ENCODE results near the gene UBASH3B.
A peak's percentile ranks its signal among the peaks of the same experiment; 100 is the strongest.

Gene UBASH3B

DNA sequence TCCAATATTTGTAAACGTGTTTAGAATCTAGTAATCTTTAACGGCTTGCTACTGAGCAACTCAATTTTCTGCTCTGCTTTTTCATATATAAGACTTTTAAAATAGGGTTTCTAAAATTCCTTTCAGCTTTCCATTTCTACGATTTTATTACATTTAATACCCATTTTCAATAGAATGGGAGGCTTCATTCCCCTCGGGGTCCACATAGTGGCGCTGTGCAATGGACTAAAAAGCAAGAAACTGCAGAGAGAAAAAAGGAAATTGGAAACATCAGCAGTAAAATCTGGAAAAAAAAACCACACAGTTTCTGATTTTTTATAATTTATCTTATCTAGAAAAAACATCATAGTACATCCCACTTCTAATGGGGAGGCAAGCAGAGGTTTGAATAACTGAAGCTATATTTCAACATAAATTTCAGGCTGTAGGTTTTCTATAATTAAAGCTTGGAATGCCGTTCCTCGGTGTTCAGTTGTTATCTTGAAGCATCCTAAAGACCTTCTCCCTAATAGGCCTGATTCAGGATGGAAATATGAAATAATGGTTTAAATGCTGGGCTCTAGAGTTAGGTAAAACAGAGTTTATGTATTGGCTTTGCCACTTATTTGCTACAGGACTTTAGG, 208.3 kb downstream of the UBASH3B start:
- peak in 1 of 2 experiments; percentile 26 for DNase-seq
